IPS-NIHi11 (cell line): ENCODE data around the gene DIP2C.
"Not testable (repeated sequence)": the region's sequence is repeated elsewhere in the genome, so short reads cannot be mapped to it uniquely, and the experiment has no call there.

Experiments used
- DNase-seq: peaks from one replicate; pipeline ENCODE4 v3.0.0; 2012; ENCODE audit warnings: mixed read lengths, low spot score

Gene DIP2C

DNA sequence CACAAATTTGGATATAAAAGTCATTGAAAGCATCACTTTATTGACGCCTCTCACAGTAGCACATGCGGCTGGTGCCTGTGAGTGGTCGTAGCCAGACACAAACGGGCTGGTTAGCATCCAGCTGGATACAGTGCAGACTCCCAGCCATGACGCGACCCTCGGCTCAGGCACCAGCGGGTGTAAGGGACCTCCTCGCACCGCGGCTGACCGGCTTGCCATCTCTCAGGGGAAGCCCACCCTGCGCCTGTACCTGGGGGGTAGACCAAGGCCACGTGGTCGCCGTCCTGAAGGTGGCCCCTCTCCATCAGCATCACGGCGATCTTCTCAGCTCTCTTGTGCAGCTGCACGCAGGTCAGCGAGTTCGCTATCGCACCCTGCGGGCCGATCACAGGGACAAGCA lies 340.4 kb downstream of the DIP2C start:
- no peak for DNase-seq

DNA sequence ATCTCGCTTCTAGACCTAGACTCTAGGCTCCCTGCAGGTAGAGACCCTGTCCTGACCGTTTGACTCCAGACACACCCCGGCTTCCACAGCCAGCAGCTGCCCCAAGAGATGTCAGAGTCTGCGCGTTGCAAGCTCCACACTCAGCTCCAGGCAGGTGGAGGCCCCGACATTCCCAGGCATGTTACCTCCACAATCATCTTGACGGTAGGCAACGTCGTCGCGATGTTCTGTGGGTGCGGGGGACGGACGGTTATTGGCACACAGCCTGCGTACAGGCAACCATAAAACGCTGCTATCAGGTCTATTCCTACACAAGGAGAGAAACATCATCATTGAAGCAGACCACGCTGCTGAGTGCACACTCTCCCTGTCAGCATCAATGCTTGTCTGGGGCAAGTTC lies 341.0 kb downstream of the DIP2C start:
- DNase-seq: no peak

DNA sequence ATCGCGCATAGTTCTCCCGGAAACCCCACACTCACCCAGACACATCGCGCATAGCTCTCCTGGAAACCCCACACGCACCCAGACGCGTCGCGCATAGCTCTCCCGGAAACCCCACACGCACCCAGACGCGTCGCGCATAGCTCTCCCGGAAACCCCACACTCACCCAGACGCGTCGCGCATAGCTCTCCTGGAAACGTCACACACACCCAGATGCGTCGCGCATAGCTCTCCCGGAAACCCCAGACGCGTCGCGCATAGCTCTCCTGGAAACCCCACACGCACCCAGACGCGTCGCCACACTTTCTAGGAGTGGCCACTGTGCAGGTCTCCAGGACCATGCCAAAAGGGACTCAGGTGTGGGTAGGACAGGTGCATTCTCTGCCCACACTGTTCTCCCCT lies 341.7 kb downstream of the DIP2C start:
- DNase-seq: not testable (repeated sequence)

DNA sequence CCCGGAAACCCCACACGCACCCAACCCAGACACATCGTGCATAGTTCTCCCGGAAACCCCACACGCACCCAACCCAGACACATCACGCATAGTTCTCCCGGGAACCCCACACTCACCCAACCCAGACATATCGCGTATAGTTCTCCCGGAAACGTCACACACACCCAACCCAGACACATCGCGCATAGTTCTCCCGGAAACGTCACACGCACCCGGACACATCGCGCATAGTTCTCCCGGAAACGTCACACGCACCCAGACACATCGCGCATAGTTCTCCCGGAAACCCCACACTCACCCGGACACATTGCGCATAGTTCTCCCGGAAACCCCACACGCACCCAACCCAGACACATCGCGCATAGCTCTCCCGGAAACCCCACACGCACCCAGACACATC lies 342.3 kb downstream of the DIP2C start:
- DNase-seq: not testable (repeated sequence)

DNA sequence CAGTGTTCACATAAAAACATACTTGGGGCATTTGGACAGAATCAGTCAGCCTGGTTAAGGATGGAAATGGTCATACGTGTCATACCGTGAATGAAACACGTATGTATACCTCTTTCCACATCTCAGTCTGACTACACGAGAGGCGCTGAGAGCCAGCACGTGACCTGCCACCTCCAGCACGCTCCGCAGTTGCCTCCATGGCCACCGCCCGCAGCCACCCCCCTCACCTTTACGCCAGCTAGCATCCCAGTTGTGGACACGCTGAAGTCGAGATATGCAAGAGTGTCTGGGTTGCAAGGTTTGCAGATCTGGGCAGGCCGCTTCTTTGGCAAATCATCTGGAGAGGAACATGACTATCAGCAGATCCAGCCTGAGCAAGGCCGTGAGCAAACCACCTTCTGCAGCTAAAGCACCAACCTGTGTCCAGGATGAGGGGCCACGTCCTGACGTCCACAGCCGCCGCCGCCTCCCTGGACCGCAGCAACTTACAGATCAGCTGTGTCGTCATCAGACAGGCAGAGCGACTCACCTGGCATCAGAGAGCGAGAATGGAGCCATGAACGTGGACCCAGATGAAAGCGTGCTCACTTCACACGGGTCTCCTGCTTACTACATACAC lies 344.8 kb downstream of the DIP2C start:
- DNase-seq: no peak

DNA sequence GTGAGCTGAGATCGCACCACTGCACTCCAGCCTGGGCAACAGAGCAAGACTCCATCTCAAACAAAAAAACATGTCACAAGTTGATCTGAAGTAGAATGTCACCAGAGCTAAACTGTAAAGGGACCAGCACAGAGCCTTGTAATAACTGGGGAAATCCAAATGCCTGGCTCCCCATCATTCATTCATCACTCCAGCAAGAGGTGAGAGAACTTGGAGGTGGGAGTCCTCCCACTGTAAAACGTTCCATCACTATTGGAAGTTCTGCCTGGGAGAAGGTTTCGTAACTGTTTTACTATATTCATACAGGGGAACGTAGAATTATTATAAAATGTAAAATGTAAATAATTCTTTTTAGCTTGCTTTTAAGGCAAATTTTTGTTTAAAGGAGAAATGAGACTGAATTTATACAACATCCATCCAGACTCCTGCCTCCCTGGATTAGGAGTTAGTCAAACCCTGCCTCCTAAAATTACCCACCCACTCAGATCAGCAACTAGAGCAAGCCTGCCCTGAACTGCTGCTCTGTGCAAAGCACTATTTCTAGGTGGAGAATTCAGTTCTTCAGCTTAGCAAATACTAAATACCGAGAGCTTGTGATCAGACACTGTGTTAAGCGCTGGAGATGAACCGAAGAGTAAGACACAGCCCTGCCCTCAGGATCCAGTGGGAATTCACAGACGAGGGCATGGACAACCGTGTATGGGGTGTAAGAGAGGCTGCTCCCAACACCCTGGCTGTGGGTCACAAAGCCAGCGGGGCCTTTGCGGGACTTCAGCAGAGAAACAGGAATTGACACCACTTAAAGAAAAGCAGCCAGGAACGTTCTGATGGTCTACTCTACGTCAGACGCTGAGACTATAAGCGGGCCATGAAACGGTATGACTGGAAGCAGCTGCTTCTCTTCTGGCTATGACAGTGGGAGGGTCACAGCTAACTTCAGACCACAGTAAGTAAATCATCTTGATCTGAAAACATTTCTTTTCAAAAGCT lies 345.9 kb downstream of the DIP2C start:
- DNase-seq: no peak

DNA sequence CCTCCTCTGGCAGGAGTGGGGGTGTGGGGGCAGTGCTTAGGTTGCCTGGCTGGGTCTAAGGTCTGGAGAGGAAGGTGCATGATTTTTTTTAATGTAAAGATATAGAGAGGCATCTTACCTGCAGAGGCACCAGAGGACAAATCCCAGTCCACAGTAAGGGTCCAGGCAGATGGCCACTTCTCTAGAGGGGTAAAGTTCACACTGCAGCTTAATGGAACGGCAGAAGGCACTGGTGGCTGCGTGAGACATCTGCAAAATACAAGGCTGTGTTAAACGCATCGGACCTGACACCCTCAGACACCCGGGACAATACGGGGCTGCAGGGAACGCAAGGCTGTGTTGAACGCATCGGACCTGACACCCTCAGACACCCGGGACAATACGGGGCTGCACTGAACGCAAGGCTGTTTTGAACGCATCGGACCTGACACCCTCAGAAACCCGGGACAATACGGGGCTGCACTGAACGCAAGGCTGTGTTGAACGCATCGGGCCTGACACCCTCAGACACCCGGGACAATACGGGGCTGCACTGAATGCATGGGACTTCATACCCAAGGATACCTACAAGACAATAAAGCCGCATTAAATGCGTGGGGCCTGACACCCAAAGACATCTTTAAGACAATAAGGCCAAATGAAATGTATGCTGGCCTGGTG lies 348.3 kb downstream of the DIP2C start:
- DNase-seq: no peak

DNA sequence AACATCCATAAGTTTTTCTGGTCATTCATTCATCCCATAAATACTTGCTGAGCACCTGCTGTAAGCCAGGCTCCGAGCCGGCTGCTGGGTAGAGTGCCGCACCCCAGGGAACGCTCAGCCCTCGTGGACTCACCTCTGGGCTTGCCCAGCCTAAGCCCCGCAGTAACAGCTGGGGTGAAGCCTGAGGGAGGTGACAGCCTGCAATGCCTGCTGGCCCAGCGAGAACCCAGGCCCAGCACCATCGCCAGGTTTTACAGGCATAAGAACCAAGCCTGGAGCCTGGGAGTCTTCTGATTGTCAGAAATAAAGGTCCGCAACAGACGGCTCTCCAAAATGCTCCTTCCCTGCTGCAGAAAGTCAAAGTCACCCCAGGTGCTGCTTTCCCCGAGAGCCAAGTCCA lies 348.8 kb downstream of the DIP2C start:
- DNase-seq: no peak

DNA sequence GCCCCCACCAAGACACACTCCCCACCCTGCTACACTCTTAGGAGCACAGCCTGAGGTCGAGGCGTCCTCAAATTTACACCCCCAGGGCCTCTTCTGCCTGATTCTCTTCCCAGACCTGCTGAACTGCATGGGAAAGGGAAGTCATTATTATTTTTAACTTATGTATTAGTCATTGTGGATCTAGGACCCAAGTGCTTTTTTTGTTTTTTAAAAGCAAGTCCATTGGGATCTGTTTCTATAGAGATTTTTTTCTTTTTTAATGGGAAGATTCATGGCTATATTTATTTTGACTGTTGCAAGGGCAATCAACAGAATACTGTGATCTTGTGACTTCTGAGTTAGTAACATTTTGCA lies 350.5 kb downstream of the DIP2C start:
- no peak for DNase-seq

DNA sequence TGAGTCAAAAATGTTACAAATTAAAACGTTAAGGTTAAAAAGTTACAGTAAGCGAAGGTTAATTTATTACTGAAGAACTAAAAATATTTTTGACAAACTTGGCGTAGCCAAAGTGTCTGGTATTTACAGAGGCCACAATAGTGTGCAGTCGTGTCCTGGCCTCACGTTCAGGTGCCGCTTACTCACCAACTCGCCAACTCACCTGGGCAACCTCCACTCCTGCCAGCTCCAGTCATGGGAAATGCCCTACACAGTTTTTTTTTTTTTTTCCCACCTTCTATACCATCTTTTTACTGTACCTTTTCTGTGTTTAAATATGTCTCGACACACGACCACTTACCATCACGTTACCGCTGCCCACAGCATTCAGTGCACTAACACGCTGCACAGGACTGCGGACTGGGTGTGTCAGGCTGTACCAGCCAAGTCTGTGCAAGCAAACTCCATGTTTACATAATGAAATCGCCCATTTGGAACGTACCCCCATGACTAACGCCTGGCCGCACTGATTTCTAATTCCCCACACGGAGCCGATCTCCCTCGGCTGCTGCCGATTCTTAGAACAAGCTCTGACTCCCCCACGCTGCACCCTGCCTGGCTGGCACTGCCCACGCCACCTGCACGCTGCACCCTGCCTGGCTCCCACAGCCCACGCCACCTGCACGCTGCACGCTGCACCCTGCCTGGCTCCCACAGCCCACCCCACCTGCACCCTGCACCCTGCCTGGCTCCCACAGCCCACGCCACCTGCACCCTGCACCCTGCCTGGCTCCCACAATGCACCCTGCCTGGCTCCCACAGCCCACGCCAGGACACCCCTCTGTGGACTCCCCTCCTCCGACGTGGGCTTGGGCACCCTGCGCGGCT lies 351.1 kb downstream of the DIP2C start:
- DNase-seq: no peak

DNA sequence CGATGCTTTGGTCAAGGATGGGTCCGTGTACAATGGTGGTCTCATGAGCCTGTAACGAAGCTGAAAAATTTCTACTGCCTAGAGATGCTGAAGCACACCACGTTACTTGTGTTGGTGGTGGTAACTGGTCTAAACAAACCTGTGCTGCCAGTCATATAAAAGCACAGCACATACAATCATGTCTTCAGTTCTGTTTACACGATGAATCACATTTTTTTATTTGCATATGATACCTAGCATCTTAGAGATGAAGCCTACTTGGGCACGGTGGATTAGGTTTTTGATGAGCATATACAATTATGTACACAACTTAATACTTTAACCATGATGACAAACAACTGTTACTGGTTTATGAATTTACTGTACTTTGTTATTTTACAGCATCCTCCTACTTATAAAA lies 353.2 kb downstream of the DIP2C start:
- DNase-seq: no peak

DNA sequence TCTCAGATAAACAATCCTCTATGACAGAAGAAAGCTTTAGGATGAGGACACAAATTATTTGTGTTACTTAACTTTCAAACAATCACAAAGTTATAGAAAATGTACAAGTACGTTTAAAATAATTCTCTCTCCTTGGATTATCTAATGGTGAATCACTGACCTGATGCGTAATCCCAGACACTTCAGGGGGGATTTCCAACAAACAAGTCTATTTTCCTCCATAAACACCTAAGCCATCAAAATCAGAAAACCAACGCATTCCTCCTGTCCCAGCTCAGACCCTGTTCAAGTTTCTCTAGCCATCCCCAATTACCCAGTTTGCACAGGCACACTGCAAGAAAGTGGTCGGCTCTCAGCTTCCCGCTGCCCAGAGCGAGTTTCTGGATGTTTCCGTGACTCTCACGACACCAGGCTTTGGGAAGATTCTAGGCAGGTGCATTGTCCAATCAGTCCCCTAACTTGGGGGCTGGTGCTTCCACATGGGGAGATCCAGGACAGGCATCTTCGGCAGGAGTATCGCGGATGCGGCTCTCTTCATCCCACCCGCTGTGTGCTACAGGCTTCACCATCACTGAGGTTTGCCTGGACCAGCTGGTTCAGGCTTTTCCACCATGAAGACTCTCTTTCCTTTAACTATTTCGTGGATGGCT lies 354.2 kb downstream of the DIP2C start:
- no peak for DNase-seq

DNA sequence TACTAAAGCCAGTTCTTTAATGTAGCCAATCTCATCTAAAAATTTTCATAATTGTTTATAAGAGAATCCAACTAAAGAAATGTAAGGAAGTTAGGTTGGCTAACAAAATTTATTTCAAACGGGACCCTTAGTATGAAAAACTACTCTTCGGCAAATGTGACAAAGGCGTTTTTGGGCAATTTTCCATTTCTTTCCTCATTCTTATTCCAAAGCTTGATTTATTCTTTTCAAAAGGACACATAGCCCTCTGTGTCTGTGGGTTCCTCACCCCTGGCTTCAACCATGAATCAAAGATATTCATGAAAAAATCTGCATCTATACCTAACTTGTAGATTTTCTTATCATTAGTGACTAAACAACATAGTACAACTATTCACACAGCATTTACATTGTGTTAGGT lies 358.3 kb downstream of the DIP2C start:
- no peak for DNase-seq

DNA sequence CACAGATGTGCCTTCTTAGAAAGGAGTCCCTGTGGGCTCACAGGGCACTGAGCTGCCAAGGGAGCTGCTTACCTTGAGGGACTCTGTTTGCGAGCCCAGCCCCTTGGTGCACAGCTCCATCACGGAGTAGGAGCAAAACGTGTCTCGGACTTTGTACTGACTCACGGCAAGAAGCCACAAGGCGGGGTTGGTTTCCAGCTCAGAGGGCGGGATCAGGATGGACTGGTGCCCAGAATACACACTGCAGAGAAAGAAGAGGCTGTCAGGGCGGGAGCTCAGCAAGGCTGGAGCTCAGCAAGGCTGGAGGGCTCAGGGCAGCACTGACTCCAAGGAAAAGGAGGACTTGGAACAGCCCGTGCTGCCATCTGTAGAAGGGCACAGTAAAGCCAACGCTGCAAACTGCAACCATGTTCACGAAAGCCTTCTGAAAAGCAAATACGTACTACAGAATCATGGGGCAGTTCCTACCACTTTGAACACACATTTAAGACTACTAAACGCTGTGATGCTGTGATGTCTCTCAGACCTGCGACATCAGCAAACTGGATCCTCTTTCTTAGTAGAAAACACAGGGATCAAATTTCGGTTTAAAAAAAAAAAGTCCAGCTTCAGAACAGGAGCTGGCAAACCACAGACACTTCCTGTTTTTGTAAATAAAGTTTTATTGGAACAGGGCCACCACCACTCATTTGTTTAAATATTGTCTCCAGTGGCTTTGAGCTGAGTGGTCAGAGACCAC lies 359.9 kb downstream of the DIP2C start:
- peak; percentile 63 for DNase-seq

DNA sequence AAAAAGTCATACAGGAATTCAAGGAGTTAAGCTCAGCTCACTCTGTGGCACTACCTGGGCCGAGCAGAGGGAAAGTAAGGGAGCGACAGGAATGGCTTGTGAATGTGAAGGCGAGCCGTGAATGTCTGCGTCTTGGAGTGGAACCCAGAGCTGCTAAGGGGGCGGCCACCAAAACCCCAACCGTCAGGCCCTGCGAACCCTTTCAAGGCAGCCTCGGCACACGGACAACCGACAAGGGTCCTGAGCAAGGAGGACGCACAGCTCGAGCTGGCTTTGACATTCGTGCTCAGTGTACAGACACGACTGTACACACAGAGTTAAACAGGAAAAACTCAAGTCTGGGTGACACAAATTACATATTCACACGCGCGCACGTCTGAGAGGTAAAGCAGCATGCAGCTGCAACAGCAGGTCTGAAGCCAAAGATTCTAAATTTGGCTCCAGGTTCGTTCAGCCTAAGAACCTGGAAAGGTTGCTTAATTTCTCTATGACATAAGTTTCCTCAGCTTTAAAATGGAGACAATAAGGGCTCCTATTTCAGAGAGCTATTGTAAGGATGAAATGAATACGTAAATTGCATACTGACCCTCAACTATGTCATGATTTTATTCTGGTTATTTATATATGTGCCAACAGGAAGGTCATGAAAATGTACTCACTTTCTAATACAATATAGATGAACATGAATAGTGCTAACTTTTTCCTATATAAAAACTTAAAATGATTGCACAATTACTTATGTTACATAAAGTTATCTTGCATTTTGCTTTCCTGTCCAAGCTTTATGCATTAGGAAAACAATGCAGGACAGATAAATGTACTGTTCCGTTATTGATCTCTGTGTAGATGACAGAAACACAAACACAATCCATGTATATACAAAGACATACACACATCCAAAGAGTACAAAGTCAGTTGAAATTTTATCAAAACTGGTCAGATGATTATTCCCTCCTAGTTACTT lies 361.3 kb downstream of the DIP2C start:
- DNase-seq: no peak

DNA sequence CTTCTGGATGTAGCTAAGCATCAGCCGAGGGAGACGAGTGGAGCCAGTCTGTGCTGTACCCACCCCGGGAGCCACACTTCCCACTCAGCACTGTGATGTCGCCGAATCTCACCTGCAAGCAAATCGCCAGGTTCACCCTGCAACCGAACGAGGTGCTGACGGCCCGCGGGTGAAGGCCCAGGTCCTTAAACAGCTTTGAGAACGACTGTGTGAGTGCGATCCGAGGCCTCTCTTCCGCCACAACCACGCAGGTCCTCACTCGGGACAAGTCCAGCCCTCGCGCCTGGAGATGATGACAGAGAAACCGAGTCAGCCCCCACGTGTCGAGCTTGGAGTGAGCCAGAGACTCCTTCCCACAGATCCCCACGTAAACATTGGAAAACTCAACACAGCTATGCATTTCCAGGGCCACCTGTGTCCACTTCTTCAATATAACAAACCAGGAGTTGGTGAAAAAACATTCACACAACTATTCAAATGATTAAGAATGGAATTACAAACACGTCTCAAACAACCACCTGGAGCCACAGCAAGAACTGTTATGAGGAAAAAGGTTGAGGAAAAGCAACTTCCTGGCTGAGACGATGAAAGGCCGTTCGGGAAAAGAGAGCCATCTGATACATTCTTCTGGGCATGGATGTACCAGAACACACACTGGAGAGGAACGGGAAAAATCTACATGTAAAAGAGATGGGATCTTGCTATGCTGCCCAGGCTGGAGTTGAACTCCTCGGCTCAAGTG lies 362.4 kb downstream of the DIP2C start:
- DNase-seq: no peak

DNA sequence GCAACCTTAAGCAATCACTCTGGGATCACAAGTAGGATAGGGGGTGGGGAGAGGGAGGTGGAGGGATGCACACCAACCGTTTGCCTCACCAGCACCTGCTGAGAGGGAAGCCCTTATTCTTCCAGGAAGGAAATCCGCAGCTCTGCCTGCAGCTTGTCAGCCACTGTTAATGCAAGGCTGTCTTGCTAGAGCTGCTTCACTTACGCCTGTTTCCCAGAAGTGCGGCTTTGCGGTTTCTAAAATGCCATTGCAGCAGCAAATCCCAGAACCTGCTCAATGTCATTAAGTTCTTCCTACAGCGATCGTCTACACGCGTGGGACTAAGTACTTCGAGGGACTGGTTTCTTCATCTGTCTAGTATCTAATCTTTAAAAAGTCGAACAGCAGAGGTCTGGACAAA lies 363.1 kb downstream of the DIP2C start:
- no peak for DNase-seq

DNA sequence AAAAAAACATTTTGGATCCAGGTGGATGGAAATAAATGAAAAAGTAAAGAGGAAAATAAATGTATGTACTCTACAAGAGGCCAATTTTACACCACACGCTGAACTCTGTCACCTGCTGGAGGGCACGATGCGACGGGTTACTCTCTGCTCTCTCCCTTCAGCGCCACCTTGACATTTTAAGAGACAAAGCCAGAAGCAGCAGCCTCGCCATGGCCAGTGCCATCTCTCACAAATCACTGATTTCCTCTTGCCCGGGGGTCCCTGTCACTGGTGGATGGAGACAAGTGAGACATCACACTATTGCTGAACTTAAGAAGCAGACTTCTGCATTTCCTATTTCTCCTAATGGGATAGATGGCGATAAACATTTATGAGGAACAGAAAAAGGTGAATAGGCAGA lies 364.2 kb downstream of the DIP2C start:
- DNase-seq: no peak

DNA sequence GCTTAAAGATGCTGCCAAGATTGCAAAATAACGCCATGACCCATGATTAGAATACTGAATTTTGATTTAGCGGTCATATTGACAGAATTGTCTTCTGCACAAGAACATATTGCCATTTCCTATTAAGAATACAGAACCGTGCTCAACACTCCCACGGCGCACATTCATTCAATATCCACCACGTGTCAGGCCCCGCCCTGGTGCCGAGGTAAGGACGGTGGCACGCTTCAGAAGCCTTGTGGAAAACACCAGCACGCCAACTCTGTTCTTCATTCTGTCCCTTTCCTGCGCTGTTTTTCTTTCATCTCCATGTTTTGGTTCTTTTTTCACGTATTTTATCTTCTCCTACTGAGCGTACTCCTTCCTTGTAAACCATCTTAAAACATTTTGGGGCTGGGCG lies 364.9 kb downstream of the DIP2C start:
- no peak for DNase-seq
